ENCODE data around the gene LBX1. TPM values are rescaled to one million over a fixed set of nuclear protein-coding genes. Genes with fewer than 3 reads are reported as not detected.

Gene LBX1
- total RNA-seq, 1 experiment from 2014 or later = not detected

DNA sequence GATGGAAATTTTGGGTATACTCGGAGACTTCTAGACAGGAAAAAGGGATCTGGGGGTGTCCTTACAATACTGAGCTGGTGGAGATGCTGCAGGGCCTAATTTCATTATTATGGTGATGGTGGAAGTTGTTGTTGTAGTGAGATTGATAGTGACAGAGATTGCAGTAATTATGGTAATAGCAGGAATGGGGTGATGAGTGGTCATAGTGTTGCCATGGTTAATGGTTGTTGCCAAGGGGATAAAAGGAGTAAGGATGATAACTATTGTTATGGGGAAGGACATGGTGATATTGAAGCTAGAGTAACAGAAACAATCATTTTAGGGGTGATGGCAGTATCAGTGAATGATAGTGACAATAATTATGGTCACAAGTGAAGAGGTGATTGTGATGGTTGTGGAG is 27.1 kb upstream of the LBX1 start:
- H3K9me2 ChIP-seq (replicated peaks; ENCODE audit: insufficient read depth, low read length) = no peaks in the 10 kb centered on the region
- no peak for DNase-seq
- H3K9me3 ChIP-seq (ENCODE audit: low read length) = no peaks in the 10 kb centered on the region
- no peak overlapping the region for H3K9ac ChIP-seq (ENCODE audit: low read length)
- no peak overlapping the region for H3K4me3 ChIP-seq (ENCODE audit: low read length)
- H3K27me3 ChIP-seq (ENCODE audit: low read length) = no peaks in the 10 kb centered on the region
- H4K20me1 ChIP-seq (ENCODE audit: insufficient read depth, low read depth, low read length) = no peaks in the 10 kb centered on the region
- H3K36me3 ChIP-seq (ENCODE audit: insufficient read depth, low read length) = no peaks in the 10 kb centered on the region
- H3K4me1 ChIP-seq (ENCODE audit: low read length) = no peaks in the 10 kb centered on the region
- no peak overlapping the region for H3K4me2 ChIP-seq (ENCODE audit: low read depth, low read length, poor library complexity, severe bottlenecking)
- H3K27ac ChIP-seq (ENCODE audit: low read length) = no peak overlapping the region
- H3K79me2 ChIP-seq (ENCODE audit: low read length) = no peaks in the 10 kb centered on the region
- H2AFZ ChIP-seq (ENCODE audit: low read length) = no peak overlapping the region

DNA sequence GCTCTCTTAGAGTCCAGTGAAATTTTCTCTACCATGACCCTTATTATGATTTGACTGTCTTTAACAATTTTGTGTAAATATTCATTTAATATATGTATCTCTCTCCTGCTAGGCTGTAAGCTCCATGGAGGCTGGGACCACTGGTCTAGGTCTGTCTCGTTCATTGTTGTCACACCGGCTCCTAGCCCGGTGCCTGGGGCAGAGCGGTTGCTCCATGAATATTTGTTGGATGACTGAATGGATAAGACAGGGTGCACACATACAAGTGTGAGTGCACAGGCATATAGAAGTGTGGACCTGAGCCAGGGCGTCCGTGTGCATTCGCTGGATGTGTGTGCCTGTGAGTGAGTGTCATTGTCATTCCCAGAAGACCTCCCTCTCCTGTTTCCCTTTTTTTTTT is 20.9 kb upstream of the LBX1 start:
- DNase-seq = no peak
- H2AFZ ChIP-seq (ENCODE audit: low read length) = no peak overlapping the region
- no peak overlapping the region for H3K9ac ChIP-seq (ENCODE audit: low read length)
- H3K27ac ChIP-seq (ENCODE audit: low read length) = no peak overlapping the region
- H3K4me2 ChIP-seq (ENCODE audit: low read depth, low read length, poor library complexity, severe bottlenecking) = no peak overlapping the region
- H4K20me1 ChIP-seq (ENCODE audit: insufficient read depth, low read depth, low read length) = no peaks in the 10 kb centered on the region
- no peaks in the 10 kb centered on the region for H3K36me3 ChIP-seq (ENCODE audit: insufficient read depth, low read length)
- H3K4me3 ChIP-seq (ENCODE audit: low read length) = no peak overlapping the region
- H3K9me3 ChIP-seq (ENCODE audit: low read length) = no peaks in the 10 kb centered on the region
- no peaks in the 10 kb centered on the region for H3K9me2 ChIP-seq (replicated peaks; ENCODE audit: insufficient read depth, low read length)
- H3K79me2 ChIP-seq (ENCODE audit: low read length) = no peaks in the 10 kb centered on the region
- H3K4me1 ChIP-seq (ENCODE audit: low read length) = no peaks in the 10 kb centered on the region
- no peaks in the 10 kb centered on the region for H3K27me3 ChIP-seq (ENCODE audit: low read length)

DNA sequence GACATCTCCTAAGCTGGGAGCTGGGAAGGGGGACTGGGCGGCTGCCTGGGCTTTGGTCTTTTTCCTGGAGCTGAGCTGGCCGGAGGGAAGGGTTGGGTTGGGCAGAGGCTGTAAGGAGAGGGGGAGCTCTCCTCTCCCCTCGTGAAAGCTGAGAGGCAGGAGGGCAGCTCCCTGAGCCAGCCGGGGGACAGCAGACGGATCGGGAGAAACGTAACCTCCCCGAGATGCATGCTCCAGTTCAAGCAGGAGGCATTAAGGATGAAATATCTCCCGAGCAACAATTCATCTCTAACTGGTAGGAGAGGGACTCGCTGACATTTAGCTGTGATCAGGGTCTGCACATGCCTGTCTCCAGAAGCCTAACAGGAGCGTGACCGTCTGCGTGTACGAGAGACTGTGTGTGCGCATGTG is 19.9 kb upstream of the LBX1 start:
- Histone ChIP-seq H3K79me2 (ENCODE audit: low read length) (no peaks in the 10 kb centered on the region), H3K9me2 (replicated peaks; ENCODE audit: insufficient read depth, low read length) (no peaks in the 10 kb centered on the region)

DNA sequence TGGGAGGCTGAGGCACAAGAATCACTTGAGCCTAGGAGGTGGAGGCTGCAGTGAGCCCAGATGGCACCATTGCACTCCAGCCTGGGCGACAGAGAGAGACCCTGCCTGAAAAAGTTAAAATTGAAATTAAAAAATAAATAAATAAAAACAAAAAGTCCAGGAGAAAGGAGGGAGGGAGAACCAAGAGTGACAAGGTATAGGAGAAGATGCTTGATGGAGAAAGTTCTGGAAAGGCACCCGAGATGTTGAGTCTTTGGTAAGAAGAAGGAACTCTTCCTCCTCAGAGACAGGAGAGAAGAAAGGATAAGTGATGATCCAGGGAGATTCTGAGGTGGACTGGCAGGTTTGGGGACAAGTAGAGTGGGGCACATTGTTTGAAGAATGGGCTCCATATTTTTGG is 17.4 kb upstream of the LBX1 start:
- Histone ChIP-seq H3K27me3 (ENCODE audit: low read length) (no peaks in the 10 kb centered on the region), H3K9me2 (replicated peaks; ENCODE audit: insufficient read depth, low read length) (no peaks in the 10 kb centered on the region), H4K20me1 (ENCODE audit: insufficient read depth, low read depth, low read length) (no peaks in the 10 kb centered on the region), H3K27ac (ENCODE audit: low read length) (no peak overlapping the region), H3K9ac (ENCODE audit: low read length) (no peak overlapping the region), H3K79me2 (ENCODE audit: low read length) (no peaks in the 10 kb centered on the region), H3K4me1 (ENCODE audit: low read length) (no peaks in the 10 kb centered on the region), H3K9me3 (ENCODE audit: low read length) (no peaks in the 10 kb centered on the region), H3K4me2 (ENCODE audit: low read depth, low read length, poor library complexity, severe bottlenecking) (no peak overlapping the region), H2AFZ (ENCODE audit: low read length) (no peak overlapping the region), H3K4me3 (ENCODE audit: low read length) (no peak overlapping the region), H3K36me3 (ENCODE audit: insufficient read depth, low read length) (no peaks in the 10 kb centered on the region)
- DNase-seq = no peak

More for the DNA sequence above, 19.9 kb upstream of the LBX1 start:
- no peak overlapping the region for H2AFZ ChIP-seq (ENCODE audit: low read length)
- H3K4me3 ChIP-seq (ENCODE audit: low read length) = no peak overlapping the region
- no peaks in the 10 kb centered on the region for H4K20me1 ChIP-seq (ENCODE audit: insufficient read depth, low read depth, low read length)
- no peaks in the 10 kb centered on the region for H3K9me3 ChIP-seq (ENCODE audit: low read length)
- H3K36me3 ChIP-seq (ENCODE audit: insufficient read depth, low read length) = no peaks in the 10 kb centered on the region
- DNase-seq = no peak
- H3K9ac ChIP-seq (ENCODE audit: low read length) = no peak overlapping the region
- no peaks in the 10 kb centered on the region for H3K27me3 ChIP-seq (ENCODE audit: low read length)
- H3K4me1 ChIP-seq (ENCODE audit: low read length) = no peaks in the 10 kb centered on the region
- H3K27ac ChIP-seq (ENCODE audit: low read length) = no peak overlapping the region
- no peak overlapping the region for H3K4me2 ChIP-seq (ENCODE audit: low read depth, low read length, poor library complexity, severe bottlenecking)

DNA sequence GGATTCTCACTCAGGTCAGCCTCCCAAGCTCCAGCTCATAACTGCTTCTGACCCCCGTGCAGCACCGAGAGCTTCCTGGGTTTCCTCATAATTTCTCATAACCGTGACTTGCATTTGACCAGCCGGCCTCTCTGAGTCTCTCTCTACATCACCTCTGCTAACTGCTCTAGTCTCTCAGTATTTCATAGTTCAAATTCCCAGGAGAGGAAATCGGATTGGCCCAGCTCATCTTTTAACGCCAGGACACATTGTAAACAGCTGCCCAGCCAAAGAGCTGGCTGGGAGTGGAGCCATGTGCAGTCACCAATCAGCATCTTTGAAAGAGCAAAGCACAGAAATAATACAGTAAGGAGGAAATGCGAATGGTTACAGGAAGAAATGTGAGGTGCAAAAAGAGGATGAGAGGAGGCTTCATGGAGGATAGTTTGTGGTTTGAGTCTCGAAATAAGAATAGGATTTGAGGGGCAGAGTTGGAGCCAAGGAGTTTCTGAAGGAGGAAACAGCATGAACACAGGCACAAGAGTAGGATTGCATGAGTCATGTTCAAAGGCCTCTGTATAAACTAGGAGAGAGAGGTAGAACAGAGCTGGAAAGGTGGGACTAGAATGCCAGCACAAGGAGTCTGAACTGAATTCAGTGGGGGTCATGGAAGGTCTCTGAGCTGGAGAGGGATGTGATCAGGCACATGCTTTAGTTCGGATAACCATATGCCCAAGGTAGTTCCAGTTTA is 15.2 kb upstream of the LBX1 start:
- Histone ChIP-seq H3K9me3 (ENCODE audit: low read length) (no peaks in the 10 kb centered on the region), H3K79me2 (ENCODE audit: low read length) (no peaks in the 10 kb centered on the region), H3K27ac (ENCODE audit: low read length) (no peak overlapping the region), H3K36me3 (ENCODE audit: insufficient read depth, low read length) (no peaks in the 10 kb centered on the region), H3K4me1 (ENCODE audit: low read length) (no peaks in the 10 kb centered on the region), H3K4me2 (ENCODE audit: low read depth, low read length, poor library complexity, severe bottlenecking) (no peak overlapping the region), H3K9me2 (replicated peaks; ENCODE audit: insufficient read depth, low read length) (no peaks in the 10 kb centered on the region), H4K20me1 (ENCODE audit: insufficient read depth, low read depth, low read length) (no peaks in the 10 kb centered on the region), H3K4me3 (ENCODE audit: low read length) (no peak overlapping the region), H3K9ac (ENCODE audit: low read length) (no peak overlapping the region), H3K27me3 (ENCODE audit: low read length) (no peaks in the 10 kb centered on the region), H2AFZ (ENCODE audit: low read length) (no peak overlapping the region)
- DNase-seq = no peak

- H3K4me1 ChIP-seq (ENCODE audit: low read length) = no peaks in the 10 kb centered on the region
- H3K9ac ChIP-seq (ENCODE audit: low read length) = no peak overlapping the region
- no peaks in the 10 kb centered on the region for H3K9me3 ChIP-seq (ENCODE audit: low read length)
- H3K9me2 ChIP-seq (replicated peaks; ENCODE audit: insufficient read depth, low read length) = no peaks in the 10 kb centered on the region
- H4K20me1 ChIP-seq (ENCODE audit: insufficient read depth, low read depth, low read length) = no peaks in the 10 kb centered on the region
- no peak overlapping the region for H3K4me3 ChIP-seq (ENCODE audit: low read length)
- no peak overlapping the region for H3K27ac ChIP-seq (ENCODE audit: low read length)
- DNase-seq = no peak
- no peak overlapping the region for H2AFZ ChIP-seq (ENCODE audit: low read length)
- H3K4me2 ChIP-seq (ENCODE audit: low read depth, low read length, poor library complexity, severe bottlenecking) = no peak overlapping the region
- no peaks in the 10 kb centered on the region for H3K27me3 ChIP-seq (ENCODE audit: low read length)
- no peaks in the 10 kb centered on the region for H3K36me3 ChIP-seq (ENCODE audit: insufficient read depth, low read length)
- H3K79me2 ChIP-seq (ENCODE audit: low read length) = no peaks in the 10 kb centered on the region
Observed at GRCh38 chr10:101241840-101242707, 12.8 kb upstream of the LBX1 start.

DNA sequence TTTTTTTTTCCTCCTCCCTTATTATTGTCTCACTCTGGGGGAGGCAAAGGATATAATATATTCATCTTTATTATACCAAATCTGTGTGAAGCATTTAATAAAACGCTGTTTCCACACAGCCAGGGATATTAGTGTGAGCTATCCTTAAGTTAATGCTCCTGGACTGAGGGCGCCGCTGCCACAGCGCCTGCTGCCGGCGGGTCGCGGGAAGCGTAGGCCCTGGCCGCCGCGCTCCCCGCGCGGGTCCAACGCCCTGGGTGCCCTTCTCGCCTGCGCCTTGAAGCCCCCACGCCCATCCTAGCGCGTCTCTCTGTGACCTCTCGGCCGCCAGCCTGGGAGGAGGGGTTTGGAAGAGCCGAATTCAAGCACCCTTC is 9.5 kb upstream of the LBX1 start:
- no peaks in the 10 kb centered on the region for H3K9me2 ChIP-seq (replicated peaks; ENCODE audit: insufficient read depth, low read length)
- H3K27me3 ChIP-seq (ENCODE audit: low read length) = no peaks in the 10 kb centered on the region
- no peak overlapping the region for H3K4me2 ChIP-seq (ENCODE audit: low read depth, low read length, poor library complexity, severe bottlenecking)
- no peak overlapping the region for H3K9ac ChIP-seq (ENCODE audit: low read length)
- no peaks in the 10 kb centered on the region for H4K20me1 ChIP-seq (ENCODE audit: insufficient read depth, low read depth, low read length)
- no peak overlapping the region for H3K4me3 ChIP-seq (ENCODE audit: low read length)
- no peaks in the 10 kb centered on the region for H3K4me1 ChIP-seq (ENCODE audit: low read length)
- no peak for DNase-seq
- no peaks in the 10 kb centered on the region for H3K9me3 ChIP-seq (ENCODE audit: low read length)
- H2AFZ ChIP-seq (ENCODE audit: low read length) = no peak overlapping the region
- no peaks in the 10 kb centered on the region for H3K79me2 ChIP-seq (ENCODE audit: low read length)
- H3K27ac ChIP-seq (ENCODE audit: low read length) = no peak overlapping the region
- no peaks in the 10 kb centered on the region for H3K36me3 ChIP-seq (ENCODE audit: insufficient read depth, low read length)

GRCh38 chr10:101237982-101238731 is 8.9 kb upstream of the LBX1 start:
- Histone ChIP-seq H3K9me3 (ENCODE audit: low read length) (no peaks in the 10 kb centered on the region), H3K27me3 (ENCODE audit: low read length) (no peaks in the 10 kb centered on the region), H3K9ac (ENCODE audit: low read length) (no peak overlapping the region), H3K4me1 (ENCODE audit: low read length) (no peaks in the 10 kb centered on the region), H2AFZ (ENCODE audit: low read length) (no peak overlapping the region), H3K4me3 (ENCODE audit: low read length) (no peak overlapping the region), H3K36me3 (ENCODE audit: insufficient read depth, low read length) (no peaks in the 10 kb centered on the region), H3K9me2 (replicated peaks; ENCODE audit: insufficient read depth, low read length) (no peaks in the 10 kb centered on the region), H3K27ac (ENCODE audit: low read length) (no peak overlapping the region), H3K79me2 (ENCODE audit: low read length) (no peaks in the 10 kb centered on the region), H3K4me2 (ENCODE audit: low read depth, low read length, poor library complexity, severe bottlenecking) (no peak overlapping the region), H4K20me1 (ENCODE audit: insufficient read depth, low read depth, low read length) (no peaks in the 10 kb centered on the region)
- no peak for DNase-seq
